Skeletal muscle tissue (tissue), 4 donors: Measurements from ENCODE around the gene LRRC74B. TPM values are rescaled to one million over a fixed set of nuclear protein-coding genes. Genes with fewer than 3 reads are reported as not detected.
A peak's percentile ranks its signal among the peaks of the same experiment; 100 is the strongest.

Source experiments
- H3K27ac ChIP-seq: one replicate; pipeline ENCODE4 v1.7.0; 2013; ENCODE audit warnings: mild to moderate bottlenecking, low read depth, low read length, inconsistent platforms
- H3K27me3 ChIP-seq, 3 donors: one replicate each; pipeline ENCODE4 v1.7.0; 2013; ENCODE audit warnings: low read length in 3 of 3; ENCODE audit not compliant: control insufficient read depth in 3 of 3, insufficient read depth in 3 of 3
- H3K36me3 ChIP-seq, 3 donors: one replicate each; pipeline ENCODE4 v1.7.0; 2013; ENCODE audit warnings: low read length in 3 of 3; ENCODE audit not compliant: control insufficient read depth in 3 of 3, insufficient read depth in 3 of 3
- H3K4me1 ChIP-seq, 3 donors: one replicate each; pipeline ENCODE4 v1.7.0; 2013; ENCODE audit warnings: low read length in 3 of 3, mild to moderate bottlenecking in 3 of 3; ENCODE audit not compliant: control insufficient read depth in 3 of 3, insufficient read depth in 3 of 3
- H3K4me3 ChIP-seq, 3 donors: one replicate each; pipeline ENCODE4 v1.7.0; 2013; ENCODE audit warnings: low read length in 3 of 3
- H3K9ac ChIP-seq, 3 donors: one replicate each; pipeline ENCODE4 v1.7.0; 2013; ENCODE audit warnings: low read length in 3 of 3, mild to moderate bottlenecking in 3 of 3, moderate library complexity in 2 of 3, low read depth in 1 of 3
- H3K9me3 ChIP-seq, 3 donors: one replicate each; pipeline ENCODE4 v1.7.0; 2013; ENCODE audit warnings: low read length in 3 of 3; ENCODE audit not compliant: control insufficient read depth in 3 of 3
- total RNA-seq: library from RNA; depleted of rRNA; stranded (reverse); fragments of >200 nt; gene quantifications from one replicate; pipeline ENCODE4 v1.2.3, GENCODE V29; 2014
- donor health status: Osteomylitis.

Gene LRRC74B
- total RNA-seq, 1 donor from 2014 or later = not detected

GRCh38 chr22:21014202-21014725 is 31.5 kb upstream of the LRRC74B start:
- H3K36me3 ChIP-seq = peaks cover 3 to 17% (median 7%) of the 10 kb centered on the region in 3 donors
- H3K4me3 ChIP-seq = peak overlapping the region; percentile 75 to 87 (median 85)
- H3K9me3 ChIP-seq = no peaks in the 10 kb centered on the region

DNA sequence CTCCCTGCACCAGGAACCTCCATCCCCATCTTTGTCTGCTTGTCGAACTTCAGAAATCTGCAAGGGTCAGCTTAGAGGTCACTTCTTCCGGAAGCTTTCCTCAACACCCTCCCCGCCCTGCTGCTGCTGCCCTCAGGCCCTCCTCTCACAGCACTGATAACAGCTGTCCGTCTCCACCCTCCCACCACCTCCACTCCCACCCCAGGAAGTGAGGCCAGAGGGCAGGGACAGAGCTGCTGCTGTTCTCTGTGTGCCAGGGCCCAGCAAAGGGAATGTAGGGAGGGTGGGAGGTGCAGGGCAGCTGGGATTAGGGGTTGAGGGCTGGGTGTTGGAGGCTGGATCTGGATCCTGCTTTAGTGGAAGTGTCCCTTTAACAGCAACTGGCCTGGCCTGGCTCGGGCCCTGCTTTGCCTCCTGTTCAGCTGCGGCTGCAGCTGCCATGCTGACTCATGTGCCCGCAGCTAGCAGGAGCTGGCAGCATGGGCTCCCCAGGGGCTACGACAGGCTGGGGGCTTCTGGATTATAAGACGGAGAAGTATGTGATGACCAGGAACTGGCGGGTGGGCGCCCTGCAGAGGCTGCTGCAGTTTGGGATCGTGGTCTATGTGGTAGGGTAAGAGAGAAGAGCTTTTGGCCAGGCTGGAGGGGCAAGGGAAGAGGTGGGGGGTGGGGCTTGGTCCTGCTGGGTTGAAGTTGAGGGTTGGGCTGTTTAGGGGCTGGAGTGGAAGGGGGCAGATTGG is 30.9 kb upstream of the LRRC74B start, which contains the start of gene P2RX6:
P2RX6 (plus strand) TSS at position 440 of the 740 bp plus-strand sequence; CDS start at position 450, 10 bp downstream.
- Histone ChIP-seq H3K9ac (peak within 1 kb of the TSS; percentile 77 to 85 (median 80)), H3K27me3 (no peaks in the 10 kb centered on the region), H3K36me3 (peaks cover 3 to 17% (median 7%) of the 10 kb centered on the region in 3 donors)

More at GRCh38 chr22:21014202-21014725, 31.5 kb upstream of the LRRC74B start:
- Histone ChIP-seq H3K9ac (peak overlapping the region; percentile 77 to 85 (median 80)), H3K4me1 (peaks cover 7 to 34% (median 29%) of the 10 kb centered on the region in 3 donors), H3K27ac (peak overlapping the region; percentile 87), H3K27me3 (no peaks in the 10 kb centered on the region)

DNA sequence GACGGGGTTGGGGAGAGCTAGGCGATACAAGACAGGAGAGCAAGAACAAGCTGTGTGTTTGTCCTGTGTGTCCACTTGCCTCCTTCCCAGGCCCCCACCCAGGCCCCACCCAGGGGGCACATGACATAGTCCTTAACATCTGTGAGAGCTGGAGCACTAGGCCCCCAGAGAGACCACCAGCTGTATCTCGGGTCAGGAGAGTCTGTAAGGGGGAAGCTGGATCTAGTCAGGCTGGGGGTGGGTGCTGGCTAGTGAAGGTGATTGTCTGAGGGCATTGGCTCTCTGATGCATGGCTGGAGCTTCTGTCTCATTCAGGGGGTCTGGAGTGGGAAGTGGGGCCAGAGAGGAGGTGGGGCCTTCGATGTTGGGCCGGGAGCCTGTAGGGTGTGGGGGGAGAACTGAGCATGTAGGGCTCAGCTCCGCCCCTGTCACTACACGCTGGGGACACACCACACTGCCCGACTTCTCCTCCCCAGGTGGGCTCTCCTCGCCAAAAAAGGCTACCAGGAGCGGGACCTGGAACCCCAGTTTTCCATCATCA is 30.2 kb upstream of the LRRC74B start:
- Histone ChIP-seq H3K9me3 (no peaks in the 10 kb centered on the region), H3K4me3 (peak overlapping the region; percentile 75 to 87 (median 85)), H3K4me1 (peaks cover 7 to 34% (median 29%) of the 10 kb centered on the region in 3 donors), H3K27me3 (no peaks in the 10 kb centered on the region), H3K9ac (peak overlapping the region; percentile 77 to 85 (median 80)), H3K36me3 (peaks cover 3 to 17% (median 7%) of the 10 kb centered on the region in 3 donors), H3K27ac (peak overlapping the region; percentile 87)

More for the DNA sequence above, 30.9 kb upstream of the LRRC74B start, which contains the start of gene P2RX6:
- H3K4me3 ChIP-seq = peak within 1 kb of the TSS; percentile 75 to 87 (median 85)
- H3K9me3 ChIP-seq = no peaks in the 10 kb centered on the region
- peak within 1 kb of the TSS; percentile 87 for H3K27ac ChIP-seq
- H3K4me1 ChIP-seq = peaks cover 7 to 34% (median 29%) of the 10 kb centered on the region in 3 donors

DNA sequence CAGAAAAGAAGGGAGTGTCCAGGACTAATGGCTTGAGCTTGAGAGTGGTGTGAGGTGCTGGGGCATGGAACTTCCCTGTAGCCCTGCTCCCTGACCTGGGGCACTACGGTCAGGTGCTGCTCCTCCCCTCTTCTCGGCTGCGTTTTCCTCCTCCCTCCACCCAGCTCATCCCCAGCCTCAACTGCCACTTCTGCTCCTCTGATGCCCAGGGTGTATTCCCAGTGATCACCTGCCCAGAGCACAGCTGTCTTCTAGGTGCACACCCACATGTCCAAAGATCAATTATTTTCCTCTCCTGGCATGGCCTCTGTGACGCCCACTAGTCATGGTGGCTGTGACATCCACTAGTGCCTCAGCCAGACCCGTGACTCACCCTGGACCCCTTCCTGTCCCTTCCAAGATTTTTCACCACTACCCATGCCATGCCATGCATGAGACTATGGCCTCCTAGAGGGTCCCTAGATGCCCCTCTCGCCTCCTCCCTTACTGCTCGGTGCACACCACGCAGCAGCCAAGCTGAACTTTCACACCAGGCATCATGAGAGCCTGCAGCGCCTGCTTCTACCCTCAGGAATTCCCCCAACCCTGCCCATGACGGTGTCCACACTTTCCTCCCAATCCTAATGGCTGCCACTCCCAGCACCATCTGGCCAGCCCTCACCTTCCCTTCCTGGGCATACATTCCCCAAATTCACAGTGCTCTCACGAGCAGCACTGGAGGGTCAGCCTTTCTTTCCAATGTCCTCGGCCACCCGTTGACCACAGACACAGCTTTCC is 28.9 kb upstream of the LRRC74B start:
- peaks cover 7 to 34% (median 29%) of the 10 kb centered on the region in 3 donors for H3K4me1 ChIP-seq
- peak overlapping the region in 1 of 3 donors; percentile 35 for H3K4me3 ChIP-seq
- no peak overlapping the region for H3K27ac ChIP-seq

DNA sequence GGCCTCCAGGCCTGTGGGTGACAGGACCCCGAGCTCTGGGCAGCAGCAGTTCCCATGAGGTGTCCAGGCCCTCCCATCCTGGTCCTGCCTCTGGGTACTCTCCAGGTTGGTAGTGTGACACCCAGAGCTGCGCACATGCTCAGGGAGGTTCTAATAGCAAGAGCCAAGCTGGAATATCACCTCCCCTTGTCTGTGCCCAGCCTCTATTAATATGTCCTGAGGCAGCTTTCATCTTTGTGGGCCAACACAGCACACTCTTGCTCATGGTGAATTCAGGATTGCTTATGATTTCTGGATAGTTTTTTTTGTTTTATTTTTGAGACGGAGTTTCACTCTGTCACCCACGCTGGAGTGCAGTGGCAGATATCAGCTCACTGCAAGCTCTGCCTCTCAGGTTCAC is 27.4 kb upstream of the LRRC74B start:
- H3K27ac ChIP-seq = no peak overlapping the region
- no peak overlapping the region for H3K4me3 ChIP-seq
- peaks cover 6 to 20% (median 7%) of the 10 kb centered on the region in 3 donors for H3K36me3 ChIP-seq
- H3K27me3 ChIP-seq = no peaks in the 10 kb centered on the region
- no peaks in the 10 kb centered on the region for H3K9me3 ChIP-seq
- H3K4me1 ChIP-seq = peaks cover 7 to 34% (median 29%) of the 10 kb centered on the region in 3 donors
- no peak overlapping the region for H3K9ac ChIP-seq

More for the DNA sequence above, 28.9 kb upstream of the LRRC74B start:
- Histone ChIP-seq H3K9me3 (no peaks in the 10 kb centered on the region), H3K27me3 (no peaks in the 10 kb centered on the region), H3K36me3 (peaks cover 3 to 17% (median 7%) of the 10 kb centered on the region in 3 donors), H3K9ac (peak overlapping the region in 1 of 3 donors; percentile 25)

DNA sequence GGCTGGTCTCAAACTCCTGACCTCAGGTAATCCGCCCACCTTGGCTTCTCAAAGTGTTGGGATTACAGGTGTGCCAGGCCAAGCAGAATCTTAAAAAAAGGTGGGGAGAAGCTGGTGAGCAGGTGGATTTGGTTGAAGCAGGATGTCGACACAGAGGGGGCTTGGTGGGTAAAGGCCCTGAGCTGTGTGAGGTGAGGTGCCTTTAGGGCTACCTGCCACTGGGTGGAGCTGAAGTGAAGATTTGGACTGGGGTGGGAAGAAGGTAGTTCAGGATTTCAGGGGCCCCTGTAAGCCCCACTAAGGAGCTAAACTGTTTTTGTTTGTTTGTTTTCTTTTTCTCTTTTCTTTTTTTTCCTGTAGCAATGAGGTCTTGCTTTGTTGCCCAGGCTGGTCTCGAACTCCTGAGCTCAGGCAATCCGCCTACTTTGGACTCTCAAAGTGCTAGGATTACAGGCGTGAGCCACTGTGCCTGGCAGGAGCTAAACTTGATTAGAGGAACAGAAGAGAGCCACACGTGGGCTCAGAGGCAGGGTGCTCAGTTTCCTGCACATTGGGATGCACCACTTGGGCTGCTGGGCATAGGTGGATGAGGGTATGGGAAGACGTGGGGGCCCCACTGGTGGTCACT is 24.8 kb upstream of the LRRC74B start:
- Histone ChIP-seq H3K4me1 (peaks cover 0 to 14% (median 10%) of the 10 kb centered on the region in 3 donors), H3K4me3 (no peak overlapping the region), H3K27me3 (no peaks in the 10 kb centered on the region), H3K9ac (no peak overlapping the region), H3K9me3 (no peaks in the 10 kb centered on the region), H3K27ac (no peak overlapping the region), H3K36me3 (peaks cover 9 to 30% (median 9%) of the 10 kb centered on the region in 3 donors)

DNA sequence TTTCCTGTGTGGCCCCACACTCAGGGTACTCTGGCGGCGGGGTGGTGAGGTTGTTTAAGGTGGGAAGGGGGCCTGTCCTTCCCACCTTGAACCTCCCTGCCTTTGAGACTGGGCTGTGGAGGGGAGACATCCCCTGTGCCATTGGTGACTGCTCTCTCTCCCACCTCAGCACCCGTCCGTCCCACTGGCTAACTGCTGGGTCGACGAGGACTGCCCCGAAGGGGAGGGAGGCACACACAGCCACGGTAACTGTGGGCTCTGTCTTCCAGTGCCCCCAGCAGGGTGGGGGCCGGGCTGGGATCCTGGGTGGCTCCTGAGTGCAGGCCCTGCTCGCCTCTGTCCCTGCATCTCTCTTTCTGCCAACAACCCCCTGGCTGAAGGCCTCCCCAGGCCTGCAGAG is 23.2 kb upstream of the LRRC74B start:
- Histone ChIP-seq H3K27me3 (no peaks in the 10 kb centered on the region), H3K4me1 (peaks cover 7 to 8% (median 7%) of the 10 kb centered on the region in 3 donors), H3K9me3 (no peaks in the 10 kb centered on the region), H3K27ac (no peak overlapping the region), H3K4me3 (no peak overlapping the region), H3K9ac (peak overlapping the region in 1 of 3 donors; percentile 8), H3K36me3 (peaks cover 7 to 32% (median 12%) of the 10 kb centered on the region in 3 donors)

DNA sequence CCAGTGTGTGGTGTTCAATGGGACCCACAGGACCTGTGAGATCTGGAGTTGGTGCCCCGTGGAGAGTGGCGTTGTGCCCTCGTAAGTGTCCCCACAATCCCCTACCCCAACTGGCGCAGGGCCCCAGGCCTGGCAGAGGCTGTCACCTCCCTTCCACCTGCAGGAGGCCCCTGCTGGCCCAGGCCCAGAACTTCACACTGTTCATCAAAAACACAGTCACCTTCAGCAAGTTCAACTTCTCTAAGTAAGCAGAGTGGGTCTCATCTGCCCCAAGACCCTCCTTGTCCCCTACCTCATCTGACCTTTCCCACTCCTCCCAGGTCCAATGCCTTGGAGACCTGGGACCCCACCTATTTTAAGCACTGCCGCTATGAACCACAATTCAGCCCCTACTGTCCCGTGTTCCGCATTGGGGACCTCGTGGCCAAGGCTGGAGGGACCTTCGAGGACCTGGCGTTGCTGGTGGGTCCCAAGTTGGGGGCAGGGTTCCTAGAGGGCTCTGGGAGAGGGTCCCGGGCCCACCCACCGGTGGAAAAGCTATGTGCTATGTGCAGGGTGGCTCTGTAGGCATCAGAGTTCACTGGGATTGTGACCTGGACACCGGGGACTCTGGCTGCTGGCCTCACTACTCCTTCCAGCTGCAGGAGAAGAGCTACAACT is 22.7 kb upstream of the LRRC74B start:
- Histone ChIP-seq H3K9me3 (no peaks in the 10 kb centered on the region), H3K4me1 (peaks cover 8 to 11% (median 11%) of the 10 kb centered on the region in 3 donors), H3K27me3 (no peaks in the 10 kb centered on the region)

DNA sequence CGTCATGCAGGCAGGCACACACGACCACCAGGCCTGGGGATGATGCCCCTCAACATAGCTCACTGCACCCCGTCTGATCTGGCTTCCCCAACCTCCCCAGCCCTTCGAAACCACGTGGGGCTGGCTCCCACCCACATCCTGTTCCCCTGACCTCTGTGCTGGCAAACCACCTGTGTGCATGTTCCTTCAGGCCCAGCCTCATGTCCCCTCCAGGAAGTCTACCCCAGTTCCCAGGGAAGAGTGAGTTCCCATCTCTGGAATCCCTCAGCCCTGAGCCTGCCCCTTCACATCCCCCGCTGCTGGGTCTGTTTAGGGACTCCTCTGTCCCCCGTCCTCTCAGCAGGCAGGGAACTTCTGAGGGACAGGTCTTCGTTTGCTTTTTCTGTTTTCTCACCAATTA is 20.5 kb upstream of the LRRC74B start:
- Histone ChIP-seq H3K4me1 (peaks cover 8 to 20% (median 11%) of the 10 kb centered on the region in 3 donors), H3K36me3 (peaks cover 4 to 23% (median 12%) of the 10 kb centered on the region in 3 donors), H3K9ac (no peak overlapping the region), H3K4me3 (no peak overlapping the region), H3K27ac (no peak overlapping the region), H3K27me3 (peaks cover 8 to 10% (median 8%) of the 10 kb centered on the region in 3 donors), H3K9me3 (no peaks in the 10 kb centered on the region)

More for the DNA sequence above, 22.7 kb upstream of the LRRC74B start:
- Histone ChIP-seq H3K4me3 (no peak overlapping the region), H3K27ac (no peak overlapping the region), H3K9ac (peak overlapping the region in 1 of 3 donors; percentile 8), H3K36me3 (peaks cover 7 to 26% (median 12%) of the 10 kb centered on the region in 3 donors)
